ENCODE measurements around the gene DRC1. TPM values are rescaled to one million over a fixed set of nuclear protein-coding genes. Genes with fewer than 3 reads are reported as not detected.

Gene DRC1
- total RNA-seq, 1 donor from 2014 or later: 0.13 TPM

DNA sequence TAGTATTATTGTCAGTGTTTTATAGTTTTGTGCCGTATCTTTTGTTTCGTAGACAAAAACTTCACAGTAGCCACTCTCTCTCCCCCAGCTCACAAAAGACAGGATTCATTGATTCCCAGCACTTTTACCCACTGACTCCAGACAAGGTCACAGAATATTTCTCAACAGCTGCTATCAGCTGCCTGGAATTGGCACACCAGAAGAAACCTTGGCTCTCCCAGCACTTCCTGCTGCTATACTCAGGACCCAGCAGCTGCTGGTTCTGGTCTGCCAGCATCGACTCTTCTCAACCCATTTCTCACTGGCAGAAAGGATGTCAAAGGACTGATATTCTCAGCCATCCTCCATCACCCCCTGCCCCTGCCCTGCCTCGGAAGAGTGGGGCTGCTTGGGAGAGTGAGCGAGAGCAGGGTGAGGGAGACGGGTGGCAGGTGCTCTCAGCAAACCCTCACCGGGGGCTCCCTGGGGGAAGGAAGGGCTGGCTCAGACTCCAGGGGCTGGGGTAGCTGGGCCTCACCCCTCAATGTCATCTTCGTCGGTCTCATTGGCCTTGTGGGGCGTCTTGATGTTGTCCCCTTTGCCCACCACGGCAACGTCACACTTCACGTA lies 82.3 kb downstream of the DRC1 start:
- Histone ChIP-seq H3K36me3 (ENCODE audit: control insufficient read depth, insufficient read depth, low read length) (no peaks in the 10 kb centered on the region), H3K27me3 (ENCODE audit: control insufficient read depth, insufficient read depth, low read length) (peaks cover 9% of the 10 kb centered on the region), H3K4me3 (ENCODE audit: low read depth, low read length) (no peak overlapping the region)
- TF ChIP-seq, protein P1, sequence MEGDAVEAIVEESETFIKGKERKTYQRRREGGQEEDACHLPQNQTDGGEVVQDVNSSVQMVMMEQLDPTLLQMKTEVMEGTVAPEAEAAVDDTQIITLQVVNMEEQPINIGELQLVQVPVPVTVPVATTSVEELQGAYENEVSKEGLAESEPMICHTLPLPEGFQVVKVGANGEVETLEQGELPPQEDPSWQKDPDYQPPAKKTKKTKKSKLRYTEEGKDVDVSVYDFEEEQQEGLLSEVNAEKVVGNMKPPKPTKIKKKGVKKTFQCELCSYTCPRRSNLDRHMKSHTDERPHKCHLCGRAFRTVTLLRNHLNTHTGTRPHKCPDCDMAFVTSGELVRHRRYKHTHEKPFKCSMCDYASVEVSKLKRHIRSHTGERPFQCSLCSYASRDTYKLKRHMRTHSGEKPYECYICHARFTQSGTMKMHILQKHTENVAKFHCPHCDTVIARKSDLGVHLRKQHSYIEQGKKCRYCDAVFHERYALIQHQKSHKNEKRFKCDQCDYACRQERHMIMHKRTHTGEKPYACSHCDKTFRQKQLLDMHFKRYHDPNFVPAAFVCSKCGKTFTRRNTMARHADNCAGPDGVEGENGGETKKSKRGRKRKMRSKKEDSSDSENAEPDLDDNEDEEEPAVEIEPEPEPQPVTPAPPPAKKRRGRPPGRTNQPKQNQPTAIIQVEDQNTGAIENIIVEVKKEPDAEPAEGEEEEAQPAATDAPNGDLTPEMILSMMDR (IDR thresholded peaks at IDR 0.05; ENCODE audit: insufficient read depth, low read length, poor library complexity, severe bottlenecking): no peak
- no peak for DNase-seq (ENCODE audit: low read depth)

DNA sequence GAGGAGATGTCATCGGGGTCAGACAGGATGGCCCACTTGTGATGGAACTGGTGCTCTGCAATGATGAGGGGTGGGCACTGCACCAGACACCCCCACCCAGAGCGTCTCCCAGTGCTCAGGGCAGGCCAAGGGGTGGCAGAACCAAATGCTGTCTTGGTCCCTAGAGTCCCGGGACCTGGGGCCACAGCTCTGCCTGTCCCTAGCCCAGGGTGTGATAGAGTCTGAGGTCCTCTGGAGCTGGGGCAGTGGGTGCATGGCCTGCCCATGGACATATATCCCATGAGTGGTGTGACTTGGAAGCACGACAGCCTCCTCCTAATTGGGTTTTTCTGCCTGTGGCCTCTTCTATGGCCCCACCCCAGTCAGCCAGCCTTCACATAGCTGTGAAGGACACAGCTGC lies 82.9 kb downstream of the DRC1 start:
- Histone ChIP-seq H3K36me3 (ENCODE audit: control insufficient read depth, insufficient read depth, low read length) (no peaks in the 10 kb centered on the region), H3K4me3 (ENCODE audit: low read depth, low read length) (no peak overlapping the region), H3K27me3 (ENCODE audit: control insufficient read depth, insufficient read depth, low read length) (peaks cover 9% of the 10 kb centered on the region)
- TF ChIP-seq, protein P1 (IDR thresholded peaks at IDR 0.05; ENCODE audit: insufficient read depth, low read length, poor library complexity, severe bottlenecking): no peak
- DNase-seq (ENCODE audit: low read depth): no peak

DNA sequence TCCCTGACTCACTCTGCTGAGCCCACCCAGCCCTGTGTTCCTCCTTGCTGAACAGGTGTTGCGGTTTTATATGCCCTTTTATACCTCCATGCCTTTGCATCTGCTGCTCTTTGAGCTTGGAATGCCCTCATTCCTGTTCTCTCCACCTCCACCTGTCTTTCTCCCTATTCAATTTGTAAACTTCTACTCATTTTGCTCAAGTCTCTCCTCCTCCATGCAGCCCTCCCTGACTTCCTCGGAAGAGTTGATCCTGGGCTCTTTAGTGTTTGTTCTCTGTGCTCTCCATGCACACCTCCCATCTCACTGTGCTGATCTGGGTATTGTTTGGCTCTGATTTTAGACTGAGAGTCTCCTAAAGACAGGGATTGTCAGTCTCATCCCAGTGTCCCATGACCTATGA lies 83.4 kb downstream of the DRC1 start:
- no peak overlapping the region for H3K4me3 ChIP-seq (ENCODE audit: low read depth, low read length)
- DNase-seq (ENCODE audit: low read depth): no peak
- H3K27me3 ChIP-seq (ENCODE audit: control insufficient read depth, insufficient read depth, low read length): peaks cover 9% of the 10 kb centered on the region
- TF ChIP-seq, protein P1 (IDR thresholded peaks at IDR 0.05; ENCODE audit: insufficient read depth, low read length, poor library complexity, severe bottlenecking): no peak
- H3K36me3 ChIP-seq (ENCODE audit: control insufficient read depth, insufficient read depth, low read length): no peaks in the 10 kb centered on the region

DNA sequence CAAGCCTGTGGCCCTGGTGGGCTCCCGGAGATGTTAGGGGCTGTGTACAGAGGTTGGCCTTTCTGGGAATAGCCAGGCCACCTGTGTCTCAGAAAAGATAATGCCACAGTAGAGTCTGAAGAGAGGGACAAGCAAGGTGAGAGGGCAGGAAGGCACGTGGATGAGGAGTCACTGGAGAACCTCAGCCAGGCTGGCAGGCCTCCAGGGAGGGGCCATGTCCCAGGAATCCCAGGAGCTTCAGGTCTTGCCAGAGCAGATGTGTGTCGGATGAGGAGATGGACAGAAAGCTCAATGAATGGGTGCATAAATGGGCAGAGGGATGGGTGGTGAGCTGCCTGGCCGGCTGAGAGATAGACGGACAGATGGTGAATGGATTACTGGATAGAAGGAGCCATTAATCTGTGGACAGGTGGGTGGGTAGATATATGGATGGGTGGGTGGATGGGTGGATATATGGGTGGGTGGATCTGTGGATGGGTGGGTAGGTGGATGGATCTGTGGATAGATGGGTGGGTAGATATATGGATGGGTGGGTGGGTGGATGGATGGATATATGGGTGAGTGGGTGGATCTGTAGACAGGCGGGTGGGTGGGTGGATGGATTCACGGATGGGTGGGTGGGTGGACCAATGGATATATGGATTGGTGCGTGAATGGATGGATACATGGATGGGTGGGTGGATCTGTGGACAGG lies 84.2 kb downstream of the DRC1 start:
- H3K36me3 ChIP-seq (ENCODE audit: control insufficient read depth, insufficient read depth, low read length): no peaks in the 10 kb centered on the region
- H3K4me3 ChIP-seq (ENCODE audit: low read depth, low read length): no peak overlapping the region
- TF ChIP-seq, protein P1 (IDR thresholded peaks at IDR 0.05; ENCODE audit: insufficient read depth, low read length, poor library complexity, severe bottlenecking): no peak
- DNase-seq (ENCODE audit: low read depth): no peak
- peaks cover 9% of the 10 kb centered on the region for H3K27me3 ChIP-seq (ENCODE audit: control insufficient read depth, insufficient read depth, low read length)

DNA sequence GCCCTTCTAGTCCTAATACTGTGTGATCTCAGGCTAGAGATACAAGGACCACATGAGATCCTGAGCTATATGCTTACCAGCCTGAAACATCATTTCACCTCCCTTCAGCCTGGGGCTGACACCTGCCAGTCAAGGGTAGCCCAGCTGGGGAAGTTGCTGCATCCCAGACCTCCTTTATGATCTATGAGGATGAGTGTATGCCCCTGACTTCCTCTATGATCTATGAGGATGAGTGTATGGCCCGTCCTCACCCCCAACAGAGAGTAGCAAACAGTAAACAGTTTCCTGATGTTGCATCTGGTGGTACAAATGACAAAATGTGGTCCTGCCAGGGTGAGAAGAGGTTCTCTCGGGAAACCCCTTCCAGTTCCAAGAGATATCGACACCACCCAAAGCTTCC lies 85.1 kb downstream of the DRC1 start:
- Histone ChIP-seq H3K27me3 (ENCODE audit: control insufficient read depth, insufficient read depth, low read length) (peaks cover 11% of the 10 kb centered on the region), H3K4me3 (ENCODE audit: low read depth, low read length) (no peak overlapping the region), H3K36me3 (ENCODE audit: control insufficient read depth, insufficient read depth, low read length) (no peaks in the 10 kb centered on the region)
- TF ChIP-seq, protein P1 (IDR thresholded peaks at IDR 0.05; ENCODE audit: insufficient read depth, low read length, poor library complexity, severe bottlenecking): no peak
- DNase-seq (ENCODE audit: low read depth): no peak

All from kidney epithelial cell (primary cell).